Measurements from ENCODE around the gene TGFB1. TPM values are rescaled to one million over a fixed set of nuclear protein-coding genes. Genes with fewer than 3 reads are reported as not detected.
"Not testable (repeated sequence)": the region's sequence is repeated elsewhere in the genome, so short reads cannot be mapped to it uniquely, and the experiment has no call there.

TGFB1 gene
- polyA plus RNA-seq (ENCODE audit: insufficient read length in 10 of 10): 10 to 100 TPM; 13.0 to 26.7 (median 20.0) TPM
- long read RNA-seq, donor 1, transcript TGFB1-201 (7 exons, 2,769 nt): major isoform, 8 of 13 reads
- long read RNA-seq, donor 1, partial matches to known transcripts: 5 of 13 reads
- long read RNA-seq, donor 1, other reads (novel, unspliced or antisense): 0 of 13 reads
- long read RNA-seq, donor 2, partial matches to known transcripts: 257 of 268 reads
- long read RNA-seq, donor 2, other reads (novel, unspliced or antisense): 7 of 268 reads
- long read RNA-seq, donor 3: 0 reads
- long read RNA-seq, donor 4, partial matches to known transcripts: 0 of 3 reads
- long read RNA-seq, donor 4, other reads (novel, unspliced or antisense): 0 of 3 reads
- long read RNA-seq, donor 5, transcript TGFB1-201 (7 exons, 2,769 nt): major isoform, 8 of 294 reads
- long read RNA-seq, donor 5, partial matches to known transcripts: 242 of 294 reads
- long read RNA-seq, donor 5, other reads (novel, unspliced or antisense): 44 of 294 reads
- long read RNA-seq, donor 6, transcript TGFB1-201 (7 exons, 2,769 nt): major isoform, 6 of 309 reads
- long read RNA-seq, donor 6, partial matches to known transcripts: 303 of 309 reads
- long read RNA-seq, donor 6, other reads (novel, unspliced or antisense): 0 of 309 reads
- long read RNA-seq, donor 7, partial matches to known transcripts: 0 of 2 reads
- long read RNA-seq, donor 7, other reads (novel, unspliced or antisense): 0 of 2 reads
- long read RNA-seq, donor 8, partial matches to known transcripts: 212 of 213 reads
- long read RNA-seq, donor 8, other reads (novel, unspliced or antisense): 0 of 213 reads
- long read RNA-seq, donor 9, partial matches to known transcripts: 19 of 19 reads
- long read RNA-seq, donor 9, other reads (novel, unspliced or antisense): 0 of 19 reads

GRCh38 chr19:41353466-41354342 lies at the start of gene TGFB1:
Gene TGFB1, minus strand, starts transcription at chr19:41353922. Its CDS starts 878 bp downstream, at chr19:41353044.
- DNase-seq: peak; percentile 83 to 87 (median 83)

GRCh38 chr19:41402010-41402409 lies 48.3 kb upstream of the TGFB1 start:
- DNase-seq: no peak

GRCh38 chr19:41401483-41401882 lies 47.8 kb upstream of the TGFB1 start:
- no peak for DNase-seq

- no peak for DNase-seq
Measured at GRCh38 chr19:41399525-41399924, 45.8 kb upstream of the TGFB1 start.

GRCh38 chr19:41399091-41399490 lies 45.4 kb upstream of the TGFB1 start:
- DNase-seq: no peak

- DNase-seq: no peak
Measured at GRCh38 chr19:41398598-41398997, 44.9 kb upstream of the TGFB1 start.

- no peak for DNase-seq
Measured at GRCh38 chr19:41398050-41398418, 44.3 kb upstream of the TGFB1 start.

- peak; percentile 100 for DNase-seq
Measured at GRCh38 chr19:41397086-41398049, 43.6 kb upstream of the TGFB1 start, which contains the start of the genes BCKDHA and EXOSC5. Gene BCKDHA, plus strand, starts transcription at chr19:41397818. Its CDS starts 10 bp downstream, at chr19:41397828. Gene EXOSC5, minus strand, starts transcription at chr19:41397359. Its CDS starts 31 bp downstream, at chr19:41397328.

- no peak for DNase-seq
Measured at GRCh38 chr19:41395355-41395754, 41.6 kb upstream of the TGFB1 start.

GRCh38 chr19:41392775-41393174 lies 39.1 kb upstream of the TGFB1 start:
- no peak for DNase-seq

GRCh38 chr19:41391618-41392017 lies 37.9 kb upstream of the TGFB1 start:
- DNase-seq: no peak

GRCh38 chr19:41386442-41386841 lies 32.7 kb upstream of the TGFB1 start:
- DNase-seq: no peak

- DNase-seq: no peak
Measured at GRCh38 chr19:41384351-41384750, 30.6 kb upstream of the TGFB1 start.

- DNase-seq: not testable (repeated sequence)
Measured at GRCh38 chr19:41381536-41381935, 27.8 kb upstream of the TGFB1 start.

GRCh38 chr19:41377977-41378709 lies 24.4 kb upstream of the TGFB1 start:
- DNase-seq: peak in 1 of 3 donors; percentile 45

- DNase-seq: peak in 1 of 3 donors; percentile 33
Measured at GRCh38 chr19:41376998-41377365, 23.3 kb upstream of the TGFB1 start.

- DNase-seq: peak in 1 of 3 donors; percentile 72
Measured at GRCh38 chr19:41376241-41376997, 22.7 kb upstream of the TGFB1 start, which contains the start of gene TMEM91. Gene TMEM91, plus strand, starts transcription at chr19:41376533. Its CDS starts 1,777 bp downstream, at chr19:41378310.

- peak; percentile 82 to 91 (median 85) for DNase-seq
Measured at GRCh38 chr19:41373993-41374392, 20.3 kb upstream of the TGFB1 start.

GRCh38 chr19:41372501-41372900 lies 18.8 kb upstream of the TGFB1 start:
- DNase-seq: no peak
